Stimulated activated CD8-positive, alpha-beta memory T cell treated with anti-CD3 and anti-CD28 coated beads, Interleukin-12 subunit alpha, Interleukin-12 subunit beta, amount 100 ng/mL, for 24 hours (primary cell): ENCODE results near the gene AUTS2.

Experiments used
- DNase-seq: peaks from one replicate; pipeline ENCODE4 v3.0.0-alpha.2; 2020; ENCODE audit errors: extremely low read depth

The AUTS2 gene

GRCh38 chr7:70777251-70777650 is 1179.0 kb downstream of the AUTS2 start:
- DNase-seq, result no peak

DNA sequence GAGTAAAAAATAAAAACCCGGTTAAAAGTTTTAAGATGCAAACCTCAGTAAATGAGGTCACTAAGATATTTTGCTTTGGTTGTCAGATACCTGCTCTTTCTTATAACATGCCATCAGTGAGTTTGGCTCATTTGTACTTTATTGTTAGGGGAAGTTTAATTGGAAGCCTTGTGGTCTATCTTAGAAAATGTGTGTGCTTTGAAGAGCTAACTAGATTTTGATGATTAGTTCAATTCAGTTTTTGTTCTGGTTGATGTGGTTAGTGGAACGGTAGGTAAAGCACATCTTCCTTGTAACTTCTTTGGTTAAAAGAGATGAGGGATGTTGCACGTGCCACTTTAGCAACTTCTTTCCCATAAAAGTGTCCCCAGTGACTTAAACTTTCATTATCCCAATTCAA is 1180.3 kb downstream of the AUTS2 start:
- DNase-seq, result no peak

DNA sequence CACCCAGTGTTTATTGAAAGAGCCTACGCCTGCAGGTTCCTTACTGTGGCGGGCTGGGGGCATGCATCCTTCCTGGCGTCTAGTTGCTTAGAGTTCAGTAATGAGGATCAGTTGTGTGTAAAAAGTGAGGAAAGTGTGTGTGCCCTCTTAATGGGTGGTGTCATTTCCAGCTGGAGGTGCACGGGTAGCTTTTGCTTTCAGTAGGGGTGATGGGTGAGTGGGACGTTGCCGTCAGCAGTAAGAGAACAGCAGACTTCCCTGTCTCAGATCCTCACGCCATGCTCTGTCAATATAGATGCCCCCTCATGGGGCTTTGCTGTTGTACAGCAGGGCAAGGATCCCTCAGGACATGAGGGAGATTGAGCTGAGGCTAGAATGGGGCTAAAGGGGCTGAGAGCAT is 1181.0 kb downstream of the AUTS2 start:
- no peak for DNase-seq

GRCh38 chr7:70781922-70782311 is 1183.6 kb downstream of the AUTS2 start:
- DNase-seq, result no peak

- DNase-seq, result no peak
Measured at GRCh38 chr7:70782796-70783195, 1184.5 kb downstream of the AUTS2 start.

DNA sequence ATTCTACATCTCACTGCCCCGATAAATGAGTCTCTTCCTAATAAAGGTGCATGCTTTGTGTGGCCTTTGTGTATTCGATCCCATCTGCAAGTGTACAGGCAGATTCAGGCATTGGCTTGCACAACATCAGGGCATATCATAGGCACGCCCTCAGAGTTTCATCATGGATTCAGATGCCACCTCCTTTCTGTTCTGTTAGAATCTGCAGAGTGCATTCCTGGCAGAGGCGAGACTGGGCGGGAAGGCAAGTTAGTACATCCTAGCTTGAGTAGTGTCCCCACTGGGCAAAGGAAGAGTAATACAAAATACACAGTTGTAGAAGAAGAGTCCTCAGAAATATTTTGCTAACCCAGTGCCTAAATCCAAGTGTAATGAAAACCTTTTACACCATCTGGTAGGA is 1187.2 kb downstream of the AUTS2 start:
- DNase-seq, result no peak

- no peak for DNase-seq
Measured at GRCh38 chr7:70786076-70786475, 1187.8 kb downstream of the AUTS2 start.

DNA sequence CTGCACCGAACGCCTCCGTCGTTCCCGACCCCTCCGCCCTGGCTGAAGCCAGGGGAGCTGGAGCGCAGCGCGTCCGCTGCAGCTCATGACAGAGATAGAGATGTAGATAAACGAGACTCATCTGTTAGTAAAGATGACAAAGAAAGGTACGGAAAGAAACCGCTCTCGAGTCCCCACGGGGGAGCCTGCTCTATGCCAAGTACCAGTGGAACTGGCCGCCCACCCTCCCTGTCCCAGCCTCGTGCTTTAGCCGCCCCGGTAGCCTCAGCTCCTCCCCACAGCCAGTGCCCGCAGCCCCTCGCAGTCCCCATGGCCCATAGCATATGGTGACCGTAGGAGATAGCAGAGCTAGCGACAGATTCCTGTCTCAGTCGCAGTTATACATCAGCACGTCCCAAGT is 1189.0 kb downstream of the AUTS2 start:
- no peak for DNase-seq

GRCh38 chr7:70787771-70788170 is 1189.5 kb downstream of the AUTS2 start:
- no peak for DNase-seq

DNA sequence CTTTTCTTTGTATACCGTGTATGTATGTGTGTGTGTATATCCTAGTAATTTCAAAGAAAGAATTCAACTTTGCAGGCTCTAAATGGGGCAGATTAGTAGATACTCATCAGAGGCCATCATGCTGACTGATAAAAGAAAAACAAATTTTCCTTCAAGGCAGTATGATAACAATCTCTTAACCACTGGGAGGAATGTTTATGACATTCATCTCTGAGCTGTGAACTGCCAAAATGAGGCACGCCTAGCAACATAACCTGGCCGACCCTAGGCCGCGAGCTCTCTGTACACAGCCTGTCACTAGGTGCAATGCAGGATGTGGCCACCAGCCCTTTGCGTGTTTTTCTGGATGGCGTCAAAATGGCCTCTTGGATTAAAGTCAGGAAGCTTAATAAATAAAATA is 1190.0 kb downstream of the AUTS2 start:
- no peak for DNase-seq

GRCh38 chr7:70789481-70790214 is 1191.4 kb downstream of the AUTS2 start:
- DNase-seq, result no peak

- no peak for DNase-seq
Measured at GRCh38 chr7:70790215-70791073, 1192.2 kb downstream of the AUTS2 start.

GRCh38 chr7:70791341-70791740 is 1193.1 kb downstream of the AUTS2 start:
- DNase-seq, result no peak

DNA sequence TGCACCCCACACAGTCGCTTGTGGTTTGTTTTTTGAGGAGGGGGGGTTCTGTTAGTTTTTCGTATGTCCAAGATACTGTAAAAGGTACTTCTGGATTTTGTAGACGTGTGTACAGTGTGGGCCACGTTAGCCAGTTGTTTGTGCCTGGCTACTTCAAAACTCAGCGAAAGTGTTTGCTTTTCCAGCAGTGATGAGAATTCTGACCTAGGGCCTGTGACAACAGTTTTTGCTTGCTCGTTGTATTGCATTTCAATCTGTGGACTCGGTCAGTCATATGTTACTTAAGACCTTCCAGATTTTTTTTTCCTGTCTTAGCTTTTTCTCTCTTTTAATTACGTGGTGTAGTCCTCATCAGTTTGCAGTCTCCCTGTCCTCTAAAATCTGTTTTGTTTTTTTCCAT is 1194.8 kb downstream of the AUTS2 start:
- no peak for DNase-seq

- no peak for DNase-seq
Measured at GRCh38 chr7:70793821-70794220, 1195.5 kb downstream of the AUTS2 start.

- DNase-seq, result no peak
Measured at GRCh38 chr7:70794962-70795361, 1196.7 kb downstream of the AUTS2 start.

GRCh38 chr7:70795948-70796347 is 1197.7 kb downstream of the AUTS2 start:
- DNase-seq, result no peak

- DNase-seq, result no peak
Measured at GRCh38 chr7:70797109-70797514, 1198.8 kb downstream of the AUTS2 start.

GRCh38 chr7:70799841-70800405 is 1201.6 kb downstream of the AUTS2 start:
- DNase-seq, result no peak

- DNase-seq, result no peak
Measured at GRCh38 chr7:70805360-70805759, 1207.1 kb downstream of the AUTS2 start.

DNA sequence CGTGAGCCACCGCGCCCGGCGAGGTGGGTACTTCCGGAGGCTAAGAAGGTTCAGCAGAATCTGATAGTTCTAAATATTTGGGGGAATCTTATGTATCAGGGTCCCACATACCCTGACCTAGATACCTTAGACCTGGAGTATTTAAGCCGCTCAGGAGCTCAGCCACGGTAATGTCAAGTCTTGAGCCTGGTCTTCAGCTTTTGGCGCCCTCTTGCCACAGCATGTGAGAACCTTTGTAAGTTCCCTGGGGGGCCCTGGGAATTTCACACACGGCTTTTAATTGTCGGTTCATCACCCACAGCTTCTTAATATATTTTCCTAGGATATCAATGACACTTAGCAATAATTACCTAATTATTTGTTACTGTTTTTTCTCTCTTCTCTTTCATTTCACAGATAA is 1209.4 kb downstream of the AUTS2 start:
- no peak for DNase-seq

GRCh38 chr7:70808876-70809275 is 1210.6 kb downstream of the AUTS2 start:
- no peak for DNase-seq
